Activated CD8-positive, alpha-beta memory T cell treated with anti-CD3 and anti-CD28 coated beads for 24 hours (primary cell): ENCODE results near the gene CCNE1.

Source experiments
- DNase-seq: peaks from one replicate; pipeline ENCODE4 v3.0.0-alpha.2; 2020

CCNE1 gene

GRCh38 chr19:29849208-29849607 is 37.4 kb downstream of the CCNE1 start:
- no peak for DNase-seq

GRCh38 chr19:29850482-29850881 is 38.7 kb downstream of the CCNE1 start:
- no peak for DNase-seq

GRCh38 chr19:29851769-29852521 is 40.2 kb downstream of the CCNE1 start:
- no peak for DNase-seq

- no peak for DNase-seq
Observed at GRCh38 chr19:29854033-29854432, 42.2 kb downstream of the CCNE1 start.

- no peak for DNase-seq
Observed at GRCh38 chr19:29855087-29855486, 43.3 kb downstream of the CCNE1 start.

GRCh38 chr19:29855741-29856500 is 44.1 kb downstream of the CCNE1 start:
- DNase-seq = no peak

- DNase-seq = peak; percentile 68
Observed at GRCh38 chr19:29858000-29858596, 46.3 kb downstream of the CCNE1 start.

- no peak for DNase-seq
Observed at GRCh38 chr19:29858621-29859020, 46.8 kb downstream of the CCNE1 start.

- no peak for DNase-seq
Observed at GRCh38 chr19:29860492-29860891, 48.7 kb downstream of the CCNE1 start.

- DNase-seq = no peak
Observed at GRCh38 chr19:29861574-29861973, 49.8 kb downstream of the CCNE1 start.

GRCh38 chr19:29866011-29866410 is 54.2 kb downstream of the CCNE1 start:
- no peak for DNase-seq

GRCh38 chr19:29867984-29868383 is 56.2 kb downstream of the CCNE1 start:
- DNase-seq = no peak

- DNase-seq = no peak
Observed at GRCh38 chr19:29871143-29871542, 59.4 kb downstream of the CCNE1 start.

GRCh38 chr19:29872224-29872731 is 60.5 kb downstream of the CCNE1 start:
- no peak for DNase-seq

- DNase-seq = peak; percentile 91
Observed at GRCh38 chr19:29873024-29873800, 61.4 kb downstream of the CCNE1 start.
